Heart left ventricle (tissue), 13 donors: ENCODE data around the gene BHLHA15.

Experiments used
- POLR2A ChIP-seq, 2 donors: fragments of 450-650 bp; IDR thresholded peaks; one replicate each; pipeline ENCODE4 v1.6.1; 2017; ENCODE audit warnings: antibody characterized with exemption in 2 of 2, mild to moderate bottlenecking in 2 of 2, moderate library complexity in 2 of 2
- TF ChIP-seq, protein P1 (sequence below), 12 donors: fragments of 200-600 bp; sonication (generic) in 4 of 12; IDR thresholded peaks; one replicate each; pipeline versions ENCODE4 v1.5.0 to v1.8.0; 2018 to 2022; ENCODE audit warnings: antibody characterized with exemption in 12 of 12, mild to moderate bottlenecking in 5 of 12
- donor health status: ischemic (EF 13 %, LVEDD 7.1; RV severe dilation, severe dysfunction).
- donor health status: DM: no; HTN: yes; CAD: no.
- donor health status: DM: no; HTN: no; CAD: no.
- donor health status: ischemic (EF 25% LVEDD 6.9; RV normal size, moderate dysfunction).
- donor health status: ischemic (EF 25% LVEDD 5.7; RV mildly dilated, moderate dysfunction).
- donor health status: ischemic (EF 35%, LVEDD 5.7; RV mildly dilated, moderate dysfunction).
- donor health status: nonischemic (EF 11% LVEDD 7.7; RV severe dilation, severe dysfunction).
- donor health status: DM: yes; HTN: yes; CAD: no.
- donor health status: PGD.
- donor health status: ischemic (EF 29% LVEDD 5.4; RV normal size, mild dysfunction).
- donor health status: nonischemic (EF 23%, LVEDD 6.1; RV moderate dilation, normal function).

DNA sequence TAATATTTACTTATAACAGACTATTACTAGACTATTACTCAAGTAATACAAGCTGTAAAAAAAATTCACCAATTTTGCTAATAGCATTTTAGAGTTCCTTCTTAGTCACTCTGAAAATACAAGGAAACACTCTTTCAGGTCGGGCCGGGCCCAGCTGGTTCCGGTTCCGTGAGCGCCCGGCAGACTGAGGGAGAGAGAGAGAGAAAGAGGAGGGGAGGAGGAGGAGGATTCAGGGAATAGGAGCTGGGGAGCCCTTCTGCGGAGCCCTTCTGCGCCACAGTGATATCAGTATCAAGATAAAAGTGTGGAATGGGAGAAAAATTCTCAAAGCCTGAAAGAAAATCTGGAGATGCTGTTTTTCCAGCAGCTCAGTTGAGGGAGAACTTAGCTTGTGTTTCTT is 30.5 kb upstream of the BHLHA15 start:
- TF ChIP-seq, protein P1, sequence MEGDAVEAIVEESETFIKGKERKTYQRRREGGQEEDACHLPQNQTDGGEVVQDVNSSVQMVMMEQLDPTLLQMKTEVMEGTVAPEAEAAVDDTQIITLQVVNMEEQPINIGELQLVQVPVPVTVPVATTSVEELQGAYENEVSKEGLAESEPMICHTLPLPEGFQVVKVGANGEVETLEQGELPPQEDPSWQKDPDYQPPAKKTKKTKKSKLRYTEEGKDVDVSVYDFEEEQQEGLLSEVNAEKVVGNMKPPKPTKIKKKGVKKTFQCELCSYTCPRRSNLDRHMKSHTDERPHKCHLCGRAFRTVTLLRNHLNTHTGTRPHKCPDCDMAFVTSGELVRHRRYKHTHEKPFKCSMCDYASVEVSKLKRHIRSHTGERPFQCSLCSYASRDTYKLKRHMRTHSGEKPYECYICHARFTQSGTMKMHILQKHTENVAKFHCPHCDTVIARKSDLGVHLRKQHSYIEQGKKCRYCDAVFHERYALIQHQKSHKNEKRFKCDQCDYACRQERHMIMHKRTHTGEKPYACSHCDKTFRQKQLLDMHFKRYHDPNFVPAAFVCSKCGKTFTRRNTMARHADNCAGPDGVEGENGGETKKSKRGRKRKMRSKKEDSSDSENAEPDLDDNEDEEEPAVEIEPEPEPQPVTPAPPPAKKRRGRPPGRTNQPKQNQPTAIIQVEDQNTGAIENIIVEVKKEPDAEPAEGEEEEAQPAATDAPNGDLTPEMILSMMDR (IDR thresholded peaks at IDR 0.05): no peak
- TF ChIP-seq POLR2A (IDR thresholded peaks at IDR 0.05): no peak
